22Rv1 (cell line): ENCODE results near the gene PARD3B.

Source experiments
- H3K27ac ChIP-seq: fragments of 450-650 bp; 2 replicates; pipeline ENCODE4 v1.5.1; 2017
- ZFX ChIP-seq: fragments of 450-650 bp; IDR thresholded peaks from 2 replicates; pipeline ENCODE4 v1.6.1; 2017; ENCODE audit warnings: antibody characterized with exemption, borderline replicate concordance
- TF ChIP-seq, protein P1 (sequence below): fragments of 450-650 bp; IDR thresholded peaks from 2 replicates; pipeline ENCODE4 v1.5.1; 2017; ENCODE audit warnings: mild to moderate bottlenecking

The PARD3B gene

DNA sequence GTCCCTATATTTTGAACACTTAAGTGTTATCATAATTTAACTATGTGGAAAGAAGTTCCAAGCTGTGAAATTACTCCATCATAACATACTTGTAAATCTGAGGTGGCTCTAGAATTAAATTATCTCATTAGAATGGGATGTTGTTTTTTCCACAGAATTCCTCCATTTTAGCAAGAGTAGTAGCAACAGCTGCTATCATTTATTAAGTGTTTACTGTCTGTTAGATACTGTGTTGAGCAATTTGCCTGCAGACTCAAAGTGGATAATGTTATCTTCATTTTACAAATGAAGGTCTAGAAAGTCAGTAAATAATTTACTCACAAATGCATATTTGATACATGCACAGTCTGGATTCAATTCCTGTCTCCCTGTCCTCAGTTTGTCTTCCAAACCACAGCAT is 632.3 kb downstream of the PARD3B start:
- no peak overlapping the region for H3K27ac ChIP-seq
- no peak for TF ChIP-seq ZFX
- TF ChIP-seq, protein P1, sequence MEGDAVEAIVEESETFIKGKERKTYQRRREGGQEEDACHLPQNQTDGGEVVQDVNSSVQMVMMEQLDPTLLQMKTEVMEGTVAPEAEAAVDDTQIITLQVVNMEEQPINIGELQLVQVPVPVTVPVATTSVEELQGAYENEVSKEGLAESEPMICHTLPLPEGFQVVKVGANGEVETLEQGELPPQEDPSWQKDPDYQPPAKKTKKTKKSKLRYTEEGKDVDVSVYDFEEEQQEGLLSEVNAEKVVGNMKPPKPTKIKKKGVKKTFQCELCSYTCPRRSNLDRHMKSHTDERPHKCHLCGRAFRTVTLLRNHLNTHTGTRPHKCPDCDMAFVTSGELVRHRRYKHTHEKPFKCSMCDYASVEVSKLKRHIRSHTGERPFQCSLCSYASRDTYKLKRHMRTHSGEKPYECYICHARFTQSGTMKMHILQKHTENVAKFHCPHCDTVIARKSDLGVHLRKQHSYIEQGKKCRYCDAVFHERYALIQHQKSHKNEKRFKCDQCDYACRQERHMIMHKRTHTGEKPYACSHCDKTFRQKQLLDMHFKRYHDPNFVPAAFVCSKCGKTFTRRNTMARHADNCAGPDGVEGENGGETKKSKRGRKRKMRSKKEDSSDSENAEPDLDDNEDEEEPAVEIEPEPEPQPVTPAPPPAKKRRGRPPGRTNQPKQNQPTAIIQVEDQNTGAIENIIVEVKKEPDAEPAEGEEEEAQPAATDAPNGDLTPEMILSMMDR, result no peak

DNA sequence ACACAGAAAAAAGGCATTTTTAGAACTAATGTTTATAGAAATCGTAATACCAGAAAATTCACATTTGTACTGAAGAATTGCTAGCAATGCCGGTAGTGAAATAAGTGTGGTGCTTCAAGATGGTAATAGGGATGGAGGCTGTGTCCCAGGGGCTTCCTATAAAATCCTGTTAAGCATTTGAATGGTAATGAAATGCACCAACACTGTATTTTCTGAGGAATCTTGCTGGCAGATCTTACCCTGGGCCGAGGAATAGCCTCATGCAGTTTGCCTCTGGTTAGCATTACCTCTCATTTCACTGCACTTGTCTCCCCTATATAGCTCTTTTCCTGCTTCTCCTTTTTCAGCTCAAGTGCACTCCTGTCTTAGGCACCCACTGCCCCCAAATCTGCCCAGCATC is 635.5 kb downstream of the PARD3B start:
- no peak overlapping the region for H3K27ac ChIP-seq
- TF ChIP-seq ZFX, result no peak
- TF ChIP-seq, protein P1, result no peak

DNA sequence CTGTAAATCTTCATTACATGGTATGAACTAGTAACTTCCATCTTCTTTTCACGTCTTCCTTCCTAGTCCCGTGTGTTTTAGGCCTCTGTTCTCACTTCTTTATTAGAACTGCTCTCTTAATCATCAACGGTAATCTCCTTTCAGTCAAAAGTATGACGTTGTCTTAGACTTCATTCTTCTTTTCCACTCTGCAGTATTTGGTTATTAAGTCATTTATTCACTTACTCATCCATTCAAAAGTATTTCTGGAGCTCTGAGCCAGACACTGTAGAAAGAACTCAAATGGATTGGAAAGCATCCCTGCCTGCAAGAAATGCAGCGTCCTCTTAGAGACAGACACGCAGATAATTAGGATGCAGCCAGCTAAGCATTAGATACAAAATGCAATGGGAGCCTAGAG is 642.5 kb downstream of the PARD3B start:
- no peak overlapping the region for H3K27ac ChIP-seq
- no peak for TF ChIP-seq ZFX
- TF ChIP-seq, protein P1, result no peak

DNA sequence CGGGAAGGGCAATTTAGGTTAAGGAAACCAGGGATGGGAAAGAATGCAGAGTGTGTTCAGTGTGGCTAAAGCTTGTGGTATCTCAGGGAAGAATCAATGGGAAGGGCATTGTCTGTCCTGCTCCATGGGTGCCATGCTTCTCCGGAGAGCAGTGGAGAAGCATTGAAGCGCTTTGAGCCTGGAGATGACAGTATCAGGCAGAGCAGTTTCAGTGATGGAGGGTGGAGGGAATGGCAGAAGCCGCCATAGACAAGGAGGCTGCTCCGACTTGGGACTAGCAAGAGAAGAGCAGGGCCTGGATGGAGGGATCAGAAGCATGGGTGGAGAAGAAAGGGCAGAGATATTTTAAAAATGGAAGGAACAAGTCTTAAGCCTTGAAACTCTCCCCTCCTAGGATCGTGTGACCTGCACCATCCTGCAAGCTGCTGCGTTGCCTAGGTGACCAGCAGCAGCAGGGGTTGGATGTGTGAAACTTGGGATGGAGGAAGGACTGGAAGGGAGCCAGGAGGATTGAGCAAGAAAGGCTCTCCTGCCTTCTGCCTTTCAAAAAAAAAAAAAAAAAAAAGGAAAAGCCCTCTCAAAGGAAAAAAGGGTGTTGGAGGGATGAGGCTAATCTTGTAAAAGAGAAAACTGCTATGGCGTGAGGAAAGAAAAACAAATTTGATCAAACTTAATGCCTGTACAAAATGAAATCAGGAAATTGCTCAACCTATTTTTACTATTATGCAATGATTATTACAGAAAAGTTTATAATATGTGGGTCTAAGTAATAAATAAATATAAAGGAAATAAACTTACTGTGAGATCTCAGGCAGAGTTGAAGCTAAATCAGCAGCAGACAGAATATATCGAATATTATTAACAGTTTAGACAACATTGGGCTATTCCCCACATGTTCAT is 643.2 kb downstream of the PARD3B start:
- TF ChIP-seq ZFX, result no peak
- TF ChIP-seq, protein P1, result no peak

DNA sequence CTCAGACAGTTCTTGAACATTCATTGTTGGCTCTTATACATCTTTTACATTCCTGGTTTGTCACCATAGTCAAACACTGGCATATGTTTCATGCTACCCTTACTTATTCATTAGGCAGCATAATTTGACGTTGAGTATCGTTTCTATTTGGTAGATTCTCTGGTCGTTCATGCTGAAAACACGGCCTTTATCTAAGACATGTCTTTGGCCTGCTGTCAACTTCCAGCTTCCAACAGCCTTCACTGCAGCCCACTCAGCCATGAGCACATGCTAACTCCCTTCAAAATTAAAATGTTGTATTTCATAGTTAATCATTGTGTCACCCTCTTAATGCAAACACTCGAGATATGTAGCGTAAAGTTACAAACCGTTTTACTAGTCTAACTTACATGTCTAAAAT is 644.0 kb downstream of the PARD3B start:
- H3K27ac ChIP-seq, result no peak overlapping the region
- no peak for TF ChIP-seq ZFX
- TF ChIP-seq, protein P1, result no peak

More for the DNA sequence above, 643.2 kb downstream of the PARD3B start:
- no peak overlapping the region for H3K27ac ChIP-seq

DNA sequence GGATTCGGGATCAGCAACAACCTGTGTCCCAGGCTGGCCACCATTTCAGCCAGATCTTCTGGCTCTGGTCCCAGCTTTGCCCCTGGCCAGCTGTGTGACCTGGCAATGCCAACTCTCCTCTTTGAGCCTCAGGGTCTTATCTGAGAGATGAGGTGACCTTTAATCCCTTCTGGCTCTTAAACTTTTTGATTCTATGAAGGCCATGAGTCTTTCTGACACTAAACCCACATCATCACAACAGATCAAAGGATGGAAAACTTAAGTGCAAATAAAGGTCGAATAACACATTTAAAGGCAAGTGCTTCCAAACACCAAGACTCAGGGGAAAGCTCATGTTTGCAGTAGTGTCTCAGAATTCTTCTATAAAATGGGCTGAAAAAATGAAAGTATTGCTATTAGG is 645.3 kb downstream of the PARD3B start:
- TF ChIP-seq ZFX, result no peak
- TF ChIP-seq, protein P1, result no peak
- H3K27ac ChIP-seq, result no peak overlapping the region

DNA sequence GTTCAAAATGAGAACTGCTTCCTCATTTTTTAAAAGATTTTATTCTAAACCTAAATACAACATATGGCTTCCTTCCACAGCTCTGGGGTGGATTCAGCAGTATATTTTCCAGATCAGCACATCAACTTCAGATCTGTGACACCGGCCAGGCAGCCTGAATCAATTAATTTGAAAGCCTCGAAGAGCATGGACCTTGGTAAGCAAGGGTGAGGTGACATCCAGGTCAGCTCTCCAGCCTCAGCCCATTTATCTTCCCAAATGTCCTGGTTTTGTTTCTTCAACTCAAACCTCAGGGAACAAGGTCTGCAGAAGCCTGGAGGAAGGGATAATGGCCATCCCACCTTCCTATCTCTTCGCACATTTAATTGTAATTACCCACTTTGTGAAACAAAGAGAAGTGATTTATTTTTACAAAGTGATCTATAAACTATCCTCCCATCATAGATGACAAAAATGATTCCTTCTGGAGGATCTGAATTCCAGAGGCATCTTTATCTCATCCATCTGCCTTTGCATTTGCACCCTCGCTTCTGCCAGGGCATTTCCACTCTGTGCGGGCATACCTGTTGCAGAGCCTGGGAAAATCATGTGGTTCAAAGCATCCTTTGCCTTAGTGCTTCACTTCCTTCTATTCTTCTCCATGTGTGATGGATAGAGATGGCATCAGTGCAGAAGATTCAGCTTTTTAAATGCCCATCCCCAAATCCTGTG is 648.0 kb downstream of the PARD3B start:
- TF ChIP-seq, protein P1, result no peak
- no peak for TF ChIP-seq ZFX
- no peak overlapping the region for H3K27ac ChIP-seq
